HepG2 (cell line): ENCODE data around the gene NRG3.

ENCODE experiments used
- EHMT2 ChIP-seq: fragments of 200-600 bp; sonication (generic); IDR thresholded peaks from 2 replicates; pipeline ENCODE4 v1.7.0; 2017; ENCODE audit warnings: antibody characterized with exemption, low read depth, low read length, borderline replicate concordance
- ETV6 ChIP-seq: sonication (generic); formaldehyde crosslinking; conservative IDR thresholded peaks from 2 replicates; pipeline ENCODE4 v1.4.0; 2020; ENCODE audit warnings: missing genetic modification reagents
- MAFK ChIP-seq, 2 experiments: IDR thresholded peaks in 1 of 2; conservative IDR thresholded peaks in 1 of 2; 2 replicates each; pipeline ENCODE4 v1.6.1; 2011; ENCODE audit warnings: improper control_type of control experiment in 2 of 2, low read length in 2 of 2
- NFYB ChIP-seq: sonication (generic); formaldehyde crosslinking; IDR thresholded peaks from 2 replicates; pipeline ENCODE4 v1.4.0; 2020; ENCODE audit warnings: missing genetic modification reagents
- RAD21 ChIP-seq: fragments of 450-650 bp; formaldehyde crosslinking; IDR thresholded peaks from 2 replicates; pipeline ENCODE4 v1.5.0; 2020; ENCODE audit warnings: mild to moderate bottlenecking
- SMARCE1 ChIP-seq: fragments of 450-650 bp; IDR thresholded peaks from 2 replicates; pipeline ENCODE4 v1.6.1; 2017; ENCODE audit warnings: borderline replicate concordance
- STAT6 ChIP-seq: sonication (generic); formaldehyde crosslinking; IDR thresholded peaks from 2 replicates; pipeline ENCODE4 v1.4.0; 2020; ENCODE audit warnings: missing genetic modification reagents, mild to moderate bottlenecking, borderline replicate concordance
- SUZ12 ChIP-seq: fragments of 150-350 bp; IDR thresholded peaks from 2 replicates; pipeline ENCODE4 v1.6.1; 2014; ENCODE audit warnings: low read depth, low read length
- YY1 ChIP-seq: IDR thresholded peaks from 2 replicates; pipeline ENCODE4 v1.6.1; 2011; ENCODE audit warnings: low read length, low read depth, moderate library complexity, mild to moderate bottlenecking; ENCODE audit not compliant: insufficient read depth, insufficient replicate concordance
- ZNF280D ChIP-seq: sonication (generic); formaldehyde crosslinking; IDR thresholded peaks from 2 replicates; pipeline ENCODE4 v1.5.1; 2020; ENCODE audit warnings: mild to moderate bottlenecking, missing genetic modification reagents
- ZNF776 ChIP-seq: sonication (generic); formaldehyde crosslinking; IDR thresholded peaks from 2 replicates; pipeline ENCODE4 v1.4.0; 2020; ENCODE audit warnings: mild to moderate bottlenecking, missing genetic modification reagents
- TF ChIP-seq, protein P1 (sequence below): sonication (generic); formaldehyde crosslinking; IDR thresholded peaks from 2 replicates; pipeline ENCODE4 v1.5.0; 2020; ENCODE audit warnings: mild to moderate bottlenecking, missing genetic modification reagents, moderate library complexity
- TF ChIP-seq, protein P2 (sequence below): sonication (generic); formaldehyde crosslinking; IDR thresholded peaks from 2 replicates; pipeline ENCODE4 v1.8.1; 2022; ENCODE audit warnings: low read depth, mild to moderate bottlenecking, missing genetic modification reagents
- TF ChIP-seq, protein P3 (sequence below), 2 experiments: sonication (generic) in 1 of 2; formaldehyde crosslinking in 1 of 2; IDR thresholded peaks; 2 replicates each; pipeline versions ENCODE4 v1.5.1 to v1.6.1; 2011 to 2020; ENCODE audit warnings: borderline replicate concordance in 1 of 2, low read depth in 1 of 2, low read length in 1 of 2, mild to moderate bottlenecking in 1 of 2, missing genetic modification reagents in 1 of 2, moderate library complexity in 1 of 2

DNA sequence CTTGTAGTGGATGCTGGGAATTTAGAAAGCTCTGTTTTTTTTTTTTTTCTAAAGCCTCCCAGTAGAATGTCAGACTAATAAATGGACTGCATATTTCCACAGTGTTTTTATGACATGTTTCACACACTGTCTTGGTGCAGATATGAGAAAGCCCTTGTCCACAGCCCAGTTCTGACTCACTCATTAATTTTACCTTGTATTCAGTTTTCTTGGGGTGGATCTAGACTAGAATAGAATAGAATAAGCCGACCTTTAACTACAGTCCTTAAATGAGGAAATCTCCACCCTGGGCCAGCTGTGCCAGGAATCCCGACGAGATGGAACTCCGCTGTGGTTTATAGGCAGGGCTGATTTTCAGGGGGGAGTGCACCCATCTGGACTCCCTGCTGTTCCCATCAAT lies 274.7 kb downstream of the NRG3 start:
- TF ChIP-seq NFYB (CRISPR knock-in tag), result no peak
- no peak for TF ChIP-seq RAD21
- TF ChIP-seq, protein P1, sequence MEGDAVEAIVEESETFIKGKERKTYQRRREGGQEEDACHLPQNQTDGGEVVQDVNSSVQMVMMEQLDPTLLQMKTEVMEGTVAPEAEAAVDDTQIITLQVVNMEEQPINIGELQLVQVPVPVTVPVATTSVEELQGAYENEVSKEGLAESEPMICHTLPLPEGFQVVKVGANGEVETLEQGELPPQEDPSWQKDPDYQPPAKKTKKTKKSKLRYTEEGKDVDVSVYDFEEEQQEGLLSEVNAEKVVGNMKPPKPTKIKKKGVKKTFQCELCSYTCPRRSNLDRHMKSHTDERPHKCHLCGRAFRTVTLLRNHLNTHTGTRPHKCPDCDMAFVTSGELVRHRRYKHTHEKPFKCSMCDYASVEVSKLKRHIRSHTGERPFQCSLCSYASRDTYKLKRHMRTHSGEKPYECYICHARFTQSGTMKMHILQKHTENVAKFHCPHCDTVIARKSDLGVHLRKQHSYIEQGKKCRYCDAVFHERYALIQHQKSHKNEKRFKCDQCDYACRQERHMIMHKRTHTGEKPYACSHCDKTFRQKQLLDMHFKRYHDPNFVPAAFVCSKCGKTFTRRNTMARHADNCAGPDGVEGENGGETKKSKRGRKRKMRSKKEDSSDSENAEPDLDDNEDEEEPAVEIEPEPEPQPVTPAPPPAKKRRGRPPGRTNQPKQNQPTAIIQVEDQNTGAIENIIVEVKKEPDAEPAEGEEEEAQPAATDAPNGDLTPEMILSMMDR (CRISPR knock-in tag), result no peak
- TF ChIP-seq EHMT2, result no peak
- TF ChIP-seq SMARCE1, result no peak
- TF ChIP-seq ZNF776, result no peak
- no peak for TF ChIP-seq STAT6
- no peak for TF ChIP-seq SUZ12
- TF ChIP-seq, protein P2, sequence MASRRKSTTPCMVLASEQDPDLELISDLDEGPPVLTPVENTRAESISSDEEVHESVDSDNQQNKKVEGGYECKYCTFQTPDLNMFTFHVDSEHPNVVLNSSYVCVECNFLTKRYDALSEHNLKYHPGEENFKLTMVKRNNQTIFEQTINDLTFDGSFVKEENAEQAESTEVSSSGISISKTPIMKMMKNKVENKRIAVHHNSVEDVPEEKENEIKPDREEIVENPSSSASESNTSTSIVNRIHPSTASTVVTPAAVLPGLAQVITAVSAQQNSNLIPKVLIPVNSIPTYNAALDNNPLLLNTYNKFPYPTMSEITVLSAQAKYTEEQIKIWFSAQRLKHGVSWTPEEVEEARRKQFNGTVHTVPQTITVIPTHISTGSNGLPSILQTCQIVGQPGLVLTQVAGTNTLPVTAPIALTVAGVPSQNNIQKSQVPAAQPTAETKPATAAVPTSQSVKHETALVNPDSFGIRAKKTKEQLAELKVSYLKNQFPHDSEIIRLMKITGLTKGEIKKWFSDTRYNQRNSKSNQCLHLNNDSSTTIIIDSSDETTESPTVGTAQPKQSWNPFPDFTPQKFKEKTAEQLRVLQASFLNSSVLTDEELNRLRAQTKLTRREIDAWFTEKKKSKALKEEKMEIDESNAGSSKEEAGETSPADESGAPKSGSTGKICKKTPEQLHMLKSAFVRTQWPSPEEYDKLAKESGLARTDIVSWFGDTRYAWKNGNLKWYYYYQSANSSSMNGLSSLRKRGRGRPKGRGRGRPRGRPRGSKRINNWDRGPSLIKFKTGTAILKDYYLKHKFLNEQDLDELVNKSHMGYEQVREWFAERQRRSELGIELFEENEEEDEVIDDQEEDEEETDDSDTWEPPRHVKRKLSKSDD, result no peak
- no peak for TF ChIP-seq ETV6 (CRISPR knock-in tag)
- TF ChIP-seq, protein P3, sequence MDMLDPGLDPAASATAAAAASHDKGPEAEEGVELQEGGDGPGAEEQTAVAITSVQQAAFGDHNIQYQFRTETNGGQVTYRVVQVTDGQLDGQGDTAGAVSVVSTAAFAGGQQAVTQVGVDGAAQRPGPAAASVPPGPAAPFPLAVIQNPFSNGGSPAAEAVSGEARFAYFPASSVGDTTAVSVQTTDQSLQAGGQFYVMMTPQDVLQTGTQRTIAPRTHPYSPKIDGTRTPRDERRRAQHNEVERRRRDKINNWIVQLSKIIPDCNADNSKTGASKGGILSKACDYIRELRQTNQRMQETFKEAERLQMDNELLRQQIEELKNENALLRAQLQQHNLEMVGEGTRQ (IDR thresholded peaks at IDR 0.05; ENCODE audit: low read depth, low read length), result no peak
- TF ChIP-seq, protein P3 (CRISPR knock-in tag; IDR thresholded peaks at IDR 0.05; ENCODE audit: borderline replicate concordance), result no peak
- no peak for TF ChIP-seq MAFK (conservative IDR thresholded peaks at IDR 0.05 in 1 of 2, IDR thresholded peaks at IDR 0.05 in 1 of 2; ENCODE audit: low read length in 2 of 2)
- TF ChIP-seq ZNF280D (CRISPR knock-in tag), result no peak
- no peak for TF ChIP-seq YY1
